ENCODE measurements around the gene UGT1A7.

The UGT1A7 gene

GRCh38 chr2:233801357-233802131 is 119.8 kb downstream of the UGT1A7 start:
- DNase-seq: no peak

GRCh38 chr2:233802132-233802815 is 120.6 kb downstream of the UGT1A7 start:
- no peak for DNase-seq

- no peak for DNase-seq
Observed at GRCh38 chr2:233803292-233803911, 121.7 kb downstream of the UGT1A7 start.

- no peak for DNase-seq
Observed at GRCh38 chr2:233803994-233804393, 122.3 kb downstream of the UGT1A7 start.

- DNase-seq: no peak
Observed at GRCh38 chr2:233807215-233807865, 125.6 kb downstream of the UGT1A7 start.

- DNase-seq: no peak
Observed at GRCh38 chr2:233807966-233808935, 126.5 kb downstream of the UGT1A7 start.

- no peak for DNase-seq
Observed at GRCh38 chr2:233810385-233810784, 128.7 kb downstream of the UGT1A7 start.

- DNase-seq: no peak
Observed at GRCh38 chr2:233811087-233811486, 129.4 kb downstream of the UGT1A7 start.

GRCh38 chr2:233811732-233812131 is 130.0 kb downstream of the UGT1A7 start:
- no peak for DNase-seq

- no peak for DNase-seq
Observed at GRCh38 chr2:233813236-233814055, 131.7 kb downstream of the UGT1A7 start.

GRCh38 chr2:233814056-233814835 is 132.5 kb downstream of the UGT1A7 start:
- no peak for DNase-seq

- no peak for DNase-seq
Observed at GRCh38 chr2:233815861-233816260, 134.2 kb downstream of the UGT1A7 start.

- no peak for DNase-seq
Observed at GRCh38 chr2:233816334-233816733, 134.6 kb downstream of the UGT1A7 start.

GRCh38 chr2:233816771-233817170 is 135.1 kb downstream of the UGT1A7 start:
- no peak for DNase-seq

GRCh38 chr2:233817361-233817911 is 135.7 kb downstream of the UGT1A7 start:
- DNase-seq: no peak

GRCh38 chr2:233817995-233818638 is 136.4 kb downstream of the UGT1A7 start:
- DNase-seq: no peak

- no peak for DNase-seq
Observed at GRCh38 chr2:233818639-233819621, 137.2 kb downstream of the UGT1A7 start.

Data from T-helper 9 cell (primary cell).